ENCODE measurements around the gene DHX8.

GRCh38 chr17:43446773-43447172, 37.0 kb upstream of the DHX8 start:
- TF ChIP-seq CTCF (IDR thresholded peaks at IDR 0.05) = no peak
- no peak for TF ChIP-seq POLR2A (IDR thresholded peaks at IDR 0.05)
